ENCODE results near the gene PLEKHA7. TPM values are rescaled to one million over a fixed set of nuclear protein-coding genes. Genes with fewer than 3 reads are reported as not detected.

Gene PLEKHA7
- total and polyA plus RNA-seq, 2 of the 13 experiments (the other 11 are each of a cell fraction or from before 2014, with no cell fraction given): 17.5 to 18.7 TPM

DNA sequence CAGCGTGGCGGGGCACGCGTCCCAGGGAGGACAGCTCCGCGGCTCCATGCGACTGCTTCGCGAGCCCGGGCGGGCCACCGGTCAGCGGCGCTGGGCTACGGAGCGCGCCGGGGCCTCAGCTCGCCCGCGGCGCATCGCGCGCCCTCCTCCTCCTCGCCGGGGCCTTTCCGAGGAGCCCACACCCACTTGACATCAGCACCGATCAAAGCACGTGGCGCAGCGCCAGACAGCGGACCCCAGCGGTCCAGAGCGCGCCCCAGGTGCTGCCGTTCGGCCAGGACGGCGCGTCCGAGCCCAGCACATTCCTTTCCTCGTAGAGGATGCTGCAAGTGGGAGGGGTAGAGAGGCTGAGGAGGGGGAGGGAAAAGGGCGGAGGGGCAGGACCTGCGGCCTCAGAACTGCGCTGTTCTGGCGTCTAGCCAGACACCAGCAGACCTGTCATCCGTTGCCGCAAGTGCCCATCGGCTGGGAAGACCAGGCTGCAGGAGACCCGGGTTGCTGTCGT lies 88.6 kb downstream of the PLEKHA7 start:
- peaks cover 43% of the 10 kb centered on the region for H4K20me1 ChIP-seq (ENCODE audit: insufficient read depth, low read length)
- FAIRE-seq (no peak), ATAC-seq (peak; percentile 83), DNase-seq (ENCODE audit: low spot score) (peak; percentile 64)
- no peaks in the 10 kb centered on the region for H3K27me3 ChIP-seq (ENCODE audit: control insufficient read depth in 1 of 2, insufficient read depth in 2 of 2, low read length in 2 of 2)
- no peaks in the 10 kb centered on the region for H3K36me3 ChIP-seq (replicated peaks in 1 of 2; ENCODE audit: control insufficient read depth in 1 of 2, insufficient read depth in 2 of 2, low read length in 2 of 2)
- ChIA-PET POLR2A (interaction anchor here (1.3 to 1.5 kb wide), 2 partner anchors 89 to 151 kb away, joined by 3 to 7 read pairs; partner anchors contain the start of gene RPS13), CTCF (ENCODE audit: low intra/inter-chr PET ratio, low total read pairs) (no interaction called here)
- peak overlapping the region; percentile 47 to 67 (median 56); a peak in 5 of 6 replicates for H3K4me3 ChIP-seq (replicated peaks in 1 of 3; ENCODE audit: insufficient read depth in 1 of 3, low read depth in 2 of 3, low read length in 3 of 3)
- no peak overlapping the region for H2AFZ ChIP-seq (ENCODE audit: low read length)
- H3K79me2 ChIP-seq (ENCODE audit: insufficient read depth, low read length): peaks cover 6% of the 10 kb centered on the region
- WGBS (ENCODE audit: low lambda C conversion rate): 0% methylated on average over 2 of the region's 52 CpGs
- intact Hi-C loops (cut with micrococcal nuclease; ENCODE audit: unreplicated experiment) (loop anchor here (10.0 kb wide), 1 partner anchor 141 kb away; no protein-coding TSS in a partner anchor), in situ Hi-C loops (cut with HindIII; ENCODE audit: extremely low pct_ligation_motif_present, low pct_unique_long_range_greater_than_20kb) (no loop called here)
- H3K9ac ChIP-seq (ENCODE audit: insufficient read depth, low read depth, low read length): peak overlapping the region; percentile 12; the same call in 1 of the 2 replicates
- H3K27ac ChIP-seq (ENCODE audit: extremely low read length, insufficient read depth, low read length): no peak overlapping the region
- H3K9me3 ChIP-seq (ENCODE audit: low read length): no peaks in the 10 kb centered on the region
- peaks cover 25% of the 10 kb centered on the region for H3K4me1 ChIP-seq (ENCODE audit: insufficient read depth, low read length)
- BruUV-seq (replicated peaks): no TSS peak
- H3K4me2 ChIP-seq (ENCODE audit: low read depth, low read length): peak overlapping the region; percentile 69
- TF ChIP-seq NONO (IDR thresholded peaks at IDR 0.05) (no peak), NONO (CRISPR knock-in tag; conservative IDR thresholded peaks at IDR 0.05) (0 out of 2 replicates have a peak, but pooled peaks have one; percentile 16), PAX8 (CRISPR knock-in tag; IDR thresholded peaks at IDR 0.05; ENCODE audit: borderline replicate concordance) (0 out of 2 replicates have a peak, but pooled peaks have one; percentile 64), AHR (CRISPR knock-in tag; IDR thresholded peaks at IDR 0.05) (no peak), ZNF772 (CRISPR knock-in tag; IDR thresholded peaks at IDR 0.05) (no peak), ATAD3A (CRISPR knock-in tag; IDR thresholded peaks at IDR 0.05) (no peak), TGIF2 (CRISPR knock-in tag; IDR thresholded peaks at IDR 0.05) (peak; percentile 65)
- TF ChIP-seq, protein P1, sequence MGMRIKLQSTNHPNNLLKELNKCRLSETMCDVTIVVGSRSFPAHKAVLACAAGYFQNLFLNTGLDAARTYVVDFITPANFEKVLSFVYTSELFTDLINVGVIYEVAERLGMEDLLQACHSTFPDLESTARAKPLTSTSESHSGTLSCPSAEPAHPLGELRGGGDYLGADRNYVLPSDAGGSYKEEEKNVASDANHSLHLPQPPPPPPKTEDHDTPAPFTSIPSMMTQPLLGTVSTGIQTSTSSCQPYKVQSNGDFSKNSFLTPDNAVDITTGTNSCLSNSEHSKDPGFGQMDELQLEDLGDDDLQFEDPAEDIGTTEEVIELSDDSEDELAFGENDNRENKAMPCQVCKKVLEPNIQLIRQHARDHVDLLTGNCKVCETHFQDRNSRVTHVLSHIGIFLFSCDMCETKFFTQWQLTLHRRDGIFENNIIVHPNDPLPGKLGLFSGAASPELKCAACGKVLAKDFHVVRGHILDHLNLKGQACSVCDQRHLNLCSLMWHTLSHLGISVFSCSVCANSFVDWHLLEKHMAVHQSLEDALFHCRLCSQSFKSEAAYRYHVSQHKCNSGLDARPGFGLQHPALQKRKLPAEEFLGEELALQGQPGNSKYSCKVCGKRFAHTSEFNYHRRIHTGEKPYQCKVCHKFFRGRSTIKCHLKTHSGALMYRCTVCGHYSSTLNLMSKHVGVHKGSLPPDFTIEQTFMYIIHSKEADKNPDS (CRISPR knock-in tag; IDR thresholded peaks at IDR 0.05): no peak
- TF ChIP-seq, protein P2, sequence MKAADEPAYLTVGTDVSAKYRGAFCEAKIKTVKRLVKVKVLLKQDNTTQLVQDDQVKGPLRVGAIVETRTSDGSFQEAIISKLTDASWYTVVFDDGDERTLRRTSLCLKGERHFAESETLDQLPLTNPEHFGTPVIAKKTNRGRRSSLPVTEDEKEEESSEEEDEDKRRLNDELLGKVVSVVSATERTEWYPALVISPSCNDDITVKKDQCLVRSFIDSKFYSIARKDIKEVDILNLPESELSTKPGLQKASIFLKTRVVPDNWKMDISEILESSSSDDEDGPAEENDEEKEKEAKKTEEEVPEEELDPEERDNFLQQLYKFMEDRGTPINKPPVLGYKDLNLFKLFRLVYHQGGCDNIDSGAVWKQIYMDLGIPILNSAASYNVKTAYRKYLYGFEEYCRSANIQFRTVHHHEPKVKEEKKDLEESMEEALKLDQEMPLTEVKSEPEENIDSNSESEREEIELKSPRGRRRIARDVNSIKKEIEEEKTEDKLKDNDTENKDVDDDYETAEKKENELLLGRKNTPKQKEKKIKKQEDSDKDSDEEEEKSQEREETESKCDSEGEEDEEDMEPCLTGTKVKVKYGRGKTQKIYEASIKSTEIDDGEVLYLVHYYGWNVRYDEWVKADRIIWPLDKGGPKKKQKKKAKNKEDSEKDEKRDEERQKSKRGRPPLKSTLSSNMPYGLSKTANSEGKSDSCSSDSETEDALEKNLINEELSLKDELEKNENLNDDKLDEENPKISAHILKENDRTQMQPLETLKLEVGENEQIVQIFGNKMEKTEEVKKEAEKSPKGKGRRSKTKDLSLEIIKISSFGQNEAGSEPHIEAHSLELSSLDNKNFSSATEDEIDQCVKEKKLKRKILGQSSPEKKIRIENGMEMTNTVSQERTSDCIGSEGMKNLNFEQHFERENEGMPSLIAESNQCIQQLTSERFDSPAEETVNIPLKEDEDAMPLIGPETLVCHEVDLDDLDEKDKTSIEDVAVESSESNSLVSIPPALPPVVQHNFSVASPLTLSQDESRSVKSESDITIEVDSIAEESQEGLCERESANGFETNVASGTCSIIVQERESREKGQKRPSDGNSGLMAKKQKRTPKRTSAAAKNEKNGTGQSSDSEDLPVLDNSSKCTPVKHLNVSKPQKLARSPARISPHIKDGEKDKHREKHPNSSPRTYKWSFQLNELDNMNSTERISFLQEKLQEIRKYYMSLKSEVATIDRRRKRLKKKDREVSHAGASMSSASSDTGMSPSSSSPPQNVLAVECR (CRISPR knock-in tag; IDR thresholded peaks at IDR 0.05; ENCODE audit: borderline replicate concordance): peak; percentile 76
- TF ChIP-seq, protein P3, sequence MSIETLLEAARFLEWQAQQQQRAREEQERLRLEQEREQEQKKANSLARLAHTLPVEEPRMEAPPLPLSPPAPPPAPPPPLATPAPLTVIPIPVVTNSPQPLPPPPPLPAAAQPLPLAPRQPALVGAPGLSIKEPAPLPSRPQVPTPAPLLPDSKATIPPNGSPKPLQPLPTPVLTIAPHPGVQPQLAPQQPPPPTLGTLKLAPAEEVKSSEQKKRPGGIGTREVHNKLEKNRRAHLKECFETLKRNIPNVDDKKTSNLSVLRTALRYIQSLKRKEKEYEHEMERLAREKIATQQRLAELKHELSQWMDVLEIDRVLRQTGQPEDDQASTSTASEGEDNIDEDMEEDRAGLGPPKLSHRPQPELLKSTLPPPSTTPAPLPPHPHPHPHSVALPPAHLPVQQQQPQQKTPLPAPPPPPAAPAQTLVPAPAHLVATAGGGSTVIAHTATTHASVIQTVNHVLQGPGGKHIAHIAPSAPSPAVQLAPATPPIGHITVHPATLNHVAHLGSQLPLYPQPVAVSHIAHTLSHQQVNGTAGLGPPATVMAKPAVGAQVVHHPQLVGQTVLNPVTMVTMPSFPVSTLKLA (IDR thresholded peaks at IDR 0.05): peak; percentile 52
- TF ChIP-seq, protein P4, sequence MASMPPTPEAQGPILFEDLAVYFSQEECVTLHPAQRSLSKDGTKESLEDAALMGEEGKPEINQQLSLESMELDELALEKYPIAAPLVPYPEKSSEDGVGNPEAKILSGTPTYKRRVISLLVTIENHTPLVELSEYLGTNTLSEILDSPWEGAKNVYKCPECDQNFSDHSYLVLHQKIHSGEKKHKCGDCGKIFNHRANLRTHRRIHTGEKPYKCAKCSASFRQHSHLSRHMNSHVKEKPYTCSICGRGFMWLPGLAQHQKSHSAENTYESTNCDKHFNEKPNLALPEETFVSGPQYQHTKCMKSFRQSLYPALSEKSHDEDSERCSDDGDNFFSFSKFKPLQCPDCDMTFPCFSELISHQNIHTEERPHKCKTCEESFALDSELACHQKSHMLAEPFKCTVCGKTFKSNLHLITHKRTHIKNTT (CRISPR knock-in tag; IDR thresholded peaks at IDR 0.05): no peak
- TF ChIP-seq, protein P5, sequence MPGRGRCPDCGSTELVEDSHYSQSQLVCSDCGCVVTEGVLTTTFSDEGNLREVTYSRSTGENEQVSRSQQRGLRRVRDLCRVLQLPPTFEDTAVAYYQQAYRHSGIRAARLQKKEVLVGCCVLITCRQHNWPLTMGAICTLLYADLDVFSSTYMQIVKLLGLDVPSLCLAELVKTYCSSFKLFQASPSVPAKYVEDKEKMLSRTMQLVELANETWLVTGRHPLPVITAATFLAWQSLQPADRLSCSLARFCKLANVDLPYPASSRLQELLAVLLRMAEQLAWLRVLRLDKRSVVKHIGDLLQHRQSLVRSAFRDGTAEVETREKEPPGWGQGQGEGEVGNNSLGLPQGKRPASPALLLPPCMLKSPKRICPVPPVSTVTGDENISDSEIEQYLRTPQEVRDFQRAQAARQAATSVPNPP (CRISPR knock-in tag; IDR thresholded peaks at IDR 0.05): no peak
